Calu3 (cell line): ENCODE data around the gene DSP. TPM values are rescaled to one million over a fixed set of nuclear protein-coding genes. Genes with fewer than 3 reads are reported as not detected.

Experiments
- BruUV-seq: library from RNA; stranded (reverse); fragments of 400-500 nt; replicated peaks from 2 replicates; lab custom pipeline; 2021; lab: Mats Ljungman, UMichigan
- CTCF ChIA-PET: fragments of 300-600 bp; sonication (Branson Sonifier 250); formaldehyde crosslinking; loops from one replicate; lab custom pipeline; 2022; ENCODE audit warnings: antibody characterized with exemption; lab: Charles Lee
- DNase-seq: peaks from one replicate; pipeline ENCODE4 v3.0.0; 2022
- H3K27ac Mint-ChIP-seq: one replicate; pipeline ENCODE4 v1.8.0; 2022; ENCODE audit warnings: mixed read lengths; ENCODE audit not compliant: unreplicated experiment
- H3K27me3 Mint-ChIP-seq: one replicate; pipeline ENCODE4 v1.8.0; 2022; ENCODE audit warnings: mixed read lengths; ENCODE audit not compliant: unreplicated experiment
- H3K36me3 Mint-ChIP-seq: one replicate; pipeline ENCODE4 v1.8.0; 2022; ENCODE audit warnings: mild to moderate bottlenecking, moderate library complexity, mixed read lengths; ENCODE audit not compliant: insufficient read depth, unreplicated experiment
- H3K4me1 Mint-ChIP-seq: one replicate; pipeline ENCODE4 v1.8.0; 2022; ENCODE audit warnings: mild to moderate bottlenecking, low read depth, mixed read lengths; ENCODE audit not compliant: unreplicated experiment
- H3K4me3 Mint-ChIP-seq: one replicate; pipeline ENCODE4 v1.8.0; 2022; ENCODE audit warnings: mild to moderate bottlenecking, low read depth, moderate library complexity, mixed read lengths; ENCODE audit not compliant: unreplicated experiment
- H3K9me3 Mint-ChIP-seq: one replicate; pipeline ENCODE4 v1.8.0; 2022; ENCODE audit warnings: low read depth, mixed read lengths; ENCODE audit not compliant: unreplicated experiment
- CTCF ChIP-seq: fragments of 200-600 bp; IDR thresholded peaks from one replicate; pipeline ENCODE4 v1.8.0; 2022; ENCODE audit warnings: antibody characterized with exemption; ENCODE audit not compliant: unreplicated experiment
- intact Hi-C: fragments of 100-400 bp; cut with micrococcal nuclease; formaldehyde crosslinking; loops from one replicate; pipeline ENCODE4 v1.10.0; 2022; ENCODE audit not compliant: unreplicated experiment
- total RNA-seq: library from RNA; stranded (reverse); gene quantifications from 2 replicates; pipeline ENCODE4 v1.2.3, GENCODE V29; 2022

Gene DSP
- total RNA-seq, 1 experiment from 2014 or later, result 57.7 TPM

GRCh38 chr6:7557652-7558051, 16.2 kb downstream of the DSP start:
- H3K4me1 Mint-ChIP-seq, result peaks cover 6% of the 10 kb centered on the region
- CTCF ChIA-PET, result no interaction called here
- H3K4me3 Mint-ChIP-seq, result no peak overlapping the region
- H3K27ac Mint-ChIP-seq, result no peak overlapping the region
- H3K9me3 Mint-ChIP-seq, result no peaks in the 10 kb centered on the region
- intact Hi-C loops, result no loop called here
- BruUV-seq, result no TSS peak
- no peaks in the 10 kb centered on the region for H3K27me3 Mint-ChIP-seq
- DNase-seq, result no peak
- no peak for TF ChIP-seq CTCF
- peaks cover 13% of the 10 kb centered on the region for H3K36me3 Mint-ChIP-seq

GRCh38 chr6:7558781-7559180, 17.3 kb downstream of the DSP start:
- BruUV-seq, result no TSS peak
- intact Hi-C loops, result no loop called here
- DNase-seq, result no peak
- no peak for TF ChIP-seq CTCF
- Mint-ChIP-seq H3K4me1 (peaks cover 6% of the 10 kb centered on the region), H3K27ac (no peak overlapping the region), H3K4me3 (no peak overlapping the region), H3K36me3 (peaks cover 21% of the 10 kb centered on the region), H3K27me3 (no peaks in the 10 kb centered on the region), H3K9me3 (no peaks in the 10 kb centered on the region)
- CTCF ChIA-PET, result no interaction called here

- DNase-seq, result no peak
- Mint-ChIP-seq H3K9me3 (no peaks in the 10 kb centered on the region), H3K4me1 (peaks cover 6% of the 10 kb centered on the region), H3K27ac (no peak overlapping the region), H3K27me3 (no peaks in the 10 kb centered on the region), H3K36me3 (peaks cover 21% of the 10 kb centered on the region), H3K4me3 (no peak overlapping the region)
- CTCF ChIA-PET, result interaction anchor here (2.8 kb wide), 1 partner anchor 134 kb away, joined by 12 read pairs; no protein-coding TSS in a partner anchor
- intact Hi-C loops, result no loop called here
- BruUV-seq, result no TSS peak
- no peak for TF ChIP-seq CTCF
Observed at GRCh38 chr6:7559196-7559595, 17.7 kb downstream of the DSP start.

GRCh38 chr6:7559651-7560385, 18.3 kb downstream of the DSP start:
- H3K27me3 Mint-ChIP-seq, result no peaks in the 10 kb centered on the region
- peak; percentile 37 for DNase-seq
- CTCF ChIA-PET, result interaction anchor here (0.6 to 2.8 kb wide), 2 partner anchors 135 to 615 kb away, joined by 6 to 12 read pairs; no protein-coding TSS in a partner anchor
- peak overlapping the region; percentile 9 for H3K27ac Mint-ChIP-seq
- BruUV-seq, result no TSS peak
- H3K4me1 Mint-ChIP-seq, result peaks cover 6% of the 10 kb centered on the region
- TF ChIP-seq CTCF, result no peak
- intact Hi-C loops, result no loop called here
- peaks cover 21% of the 10 kb centered on the region for H3K36me3 Mint-ChIP-seq
- H3K4me3 Mint-ChIP-seq, result no peak overlapping the region
- H3K9me3 Mint-ChIP-seq, result no peaks in the 10 kb centered on the region
